Psoas muscle (tissue), 8 donors: ENCODE measurements around the gene B3GALT4. TPM values are rescaled to one million over a fixed set of nuclear protein-coding genes. Genes with fewer than 3 reads are reported as not detected.

Experiments
- ATAC-seq, 4 donors: fragments of 200-7000 bp; cut with Tn5 transposase; one replicate each; pipeline ENCODE4 v1.9.1; 2020; ENCODE audit warnings: moderate library complexity in 3 of 4, mild to moderate bottlenecking in 2 of 4
- DNase-seq, 2 donors: peaks; one replicate each; pipeline ENCODE4 v3.0.0-alpha.2; 2020
- H3K27ac ChIP-seq: fragments of 200-600 bp; one replicate; pipeline ENCODE4 v1.8.0; 2022
- H3K27me3 ChIP-seq, 3 donors: fragments of 200-600 bp in 1 of 3; one replicate each; pipeline versions ENCODE4 v1.6.1 to v1.8.0; 2013 to 2022; ENCODE audit warnings: low read length in 2 of 3, mild to moderate bottlenecking in 2 of 3, moderate library complexity in 1 of 3; ENCODE audit not compliant: insufficient read depth in 3 of 3
- H3K36me3 ChIP-seq, 2 donors: fragments of 200-600 bp in 1 of 2; one replicate each; pipeline versions ENCODE4 v1.6.1 to v1.8.0; 2013 to 2022; ENCODE audit warnings: low read depth in 1 of 2, mild to moderate bottlenecking in 1 of 2, moderate library complexity in 1 of 2; ENCODE audit not compliant: insufficient read depth in 1 of 2
- H3K4me1 ChIP-seq: fragments of 200-600 bp; one replicate; pipeline ENCODE4 v1.8.0; 2022
- H3K4me3 ChIP-seq: fragments of 200-600 bp; one replicate; pipeline ENCODE4 v1.8.0; 2022; ENCODE audit warnings: mild to moderate bottlenecking
- H3K9me3 ChIP-seq: fragments of 200-600 bp; one replicate; pipeline ENCODE4 v1.8.0; 2022
- CTCF ChIP-seq: fragments of 200-600 bp; IDR thresholded peaks from one replicate; pipeline ENCODE4 v1.8.0; 2022; ENCODE audit warnings: antibody characterized with exemption
- WGBS, 3 donors: extraction: QIAGEN DNeasy Blood & Tissue Kit; methylation state at CpG; one replicate each; pipeline versions ENCODE4 v1.1.6 to v1.1.7; 2013; 5-methylcytosine and 5-hydroxymethylcytosine counted together
- intact Hi-C, 2 donors: fragments of 100-400 bp; cut with DNase I; formaldehyde crosslinking; loops; one replicate each; pipeline versions ENCODE4 v1.11.0 to v1.14.2; 2022
- long read RNA-seq, 2 donors: library from polyadenylated mRNA; unstranded; transcript quantifications; one replicate each; pipeline ENCODE4 v2.0.0, GENCODE V29; 2021
- polyA plus RNA-seq, 3 donors: library from polyadenylated mRNA; stranded (reverse); fragments of 200-250 nt; gene quantifications; one replicate each; pipeline ENCODE4 v1.2.3, GENCODE V29; 2013
- total RNA-seq, 4 donors: library from RNA; stranded (reverse); fragmentation: NEBNext Ultra II Directional in 2 of 4; extraction: Animal tissue kit (Norgen Biotek cat#: 25700) in 2 of 4; gene quantifications; one replicate each; pipeline versions ENCODE4 v1.2.1 to v1.2.4, GENCODE V29; 2021 to 2023
- donor health status: healthy with polysubstance abuse.
- donor health status: DM: no; HTN: no; CAD: no; lungs with moderate emphysema.
- donor health status: Bipolar disorder and iron deficiency.
- donor health status: healthy.
- donor health status: DM: yes; HTN: yes; CAD: no.
- donor health status: DM: no; HTN: no; CAD: no.
- donor health status: DM: no; HTN: no; CAD: no.
- donor health status: DM: yes; HTN: yes; CAD: no.

Gene B3GALT4
- total RNA-seq, result 1 to 10 TPM; 1.3 to 3.6 (median 1.7) TPM
- 1 to 10 TPM; 1.7 to 3.0 (median 1.8) TPM for polyA plus RNA-seq
- long read RNA-seq, donor 1, result 0 reads
- long read RNA-seq, donor 2, partial matches to known transcripts, result 0 of 5 reads
- long read RNA-seq, donor 2, other reads (novel, unspliced or antisense), result 1 of 5 reads

GRCh38 chr6:33276864-33277662 is at the start of gene B3GALT4:
Gene B3GALT4, plus strand, starts transcription at chr6:33277123. Its CDS starts 297 bp downstream, at chr6:33277420.
- Histone ChIP-seq H3K36me3 (peaks cover 6 to 76% of the 10 kb centered on the region in 2 donors), H3K4me3 (peak within 1 kb of the TSS; percentile 68), H3K9me3 (no peaks in the 10 kb centered on the region), H3K4me1 (peaks cover 39% of the 10 kb centered on the region), H3K27ac (peak within 1 kb of the TSS; percentile 78), H3K27me3 (no peaks in the 10 kb centered on the region)
- peak; percentile 49 for TF ChIP-seq CTCF
- peak; percentile 80 to 85 for DNase-seq
- WGBS, 3 donors, result 11 to 13% (median 11%) methylated on average over 62 to 80 of the region's 80 CpGs
- intact Hi-C loops, result loop anchor here in 1 of 2 donors (5.0 to 10.0 kb wide), 2 partner anchors 35 to 128 kb away; partner anchors contain the start of gene TAPBP
- peak; percentile 49 to 78 (median 67) for ATAC-seq

GRCh38 chr6:33235221-33235634 is 41.7 kb upstream of the B3GALT4 start:
- ATAC-seq, result no peak
- Histone ChIP-seq H3K9me3 (no peaks in the 10 kb centered on the region), H3K4me1 (no peaks in the 10 kb centered on the region), H3K27ac (no peak overlapping the region), H3K27me3 (peaks cover 0 to 16% (median 4%) of the 10 kb centered on the region in 3 donors), H3K36me3 (no peaks in the 10 kb centered on the region), H3K4me3 (no peak overlapping the region)
- intact Hi-C loops, result loop anchor here in 1 of 2 donors (5.0 kb wide), 1 partner anchor 68 kb away; no protein-coding TSS in a partner anchor
- WGBS, 3 donors, result 7 to 8% (median 8%) methylated on average over 6 of the region's 6 CpGs
- no peak for DNase-seq
- TF ChIP-seq CTCF, result no peak

DNA sequence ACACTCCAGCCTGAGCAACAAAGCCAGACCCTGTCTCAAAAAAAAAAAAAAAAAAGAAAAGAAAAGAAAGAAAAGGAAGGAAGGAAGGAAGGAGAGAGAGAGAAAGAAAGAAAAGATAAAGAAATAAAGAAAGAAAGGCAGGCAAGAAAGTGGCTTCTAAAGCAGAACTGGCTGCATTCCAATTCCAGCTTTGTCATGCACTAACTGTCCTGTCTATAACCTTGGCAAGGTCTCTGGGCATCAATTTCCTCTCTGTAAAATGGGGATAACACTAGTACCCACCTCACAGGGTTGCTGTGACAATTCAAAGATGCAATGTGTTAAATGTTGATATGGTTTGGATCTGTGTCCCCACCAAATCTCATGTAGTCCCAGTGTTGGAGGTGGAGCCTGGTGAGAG is 40.6 kb upstream of the B3GALT4 start:
- peaks cover 0 to 16% (median 4%) of the 10 kb centered on the region in 3 donors for H3K27me3 ChIP-seq
- no peak for TF ChIP-seq CTCF
- H3K27ac ChIP-seq, result no peak overlapping the region
- intact Hi-C loops, result loop anchor here in 1 of 2 donors (5.0 kb wide), 1 partner anchor 69 kb away; no protein-coding TSS in a partner anchor
- H3K4me1 ChIP-seq, result no peaks in the 10 kb centered on the region
- H3K36me3 ChIP-seq, result no peaks in the 10 kb centered on the region
- no peak for ATAC-seq
- no peaks in the 10 kb centered on the region for H3K9me3 ChIP-seq
- DNase-seq, result no peak
- H3K4me3 ChIP-seq, result no peak overlapping the region

DNA sequence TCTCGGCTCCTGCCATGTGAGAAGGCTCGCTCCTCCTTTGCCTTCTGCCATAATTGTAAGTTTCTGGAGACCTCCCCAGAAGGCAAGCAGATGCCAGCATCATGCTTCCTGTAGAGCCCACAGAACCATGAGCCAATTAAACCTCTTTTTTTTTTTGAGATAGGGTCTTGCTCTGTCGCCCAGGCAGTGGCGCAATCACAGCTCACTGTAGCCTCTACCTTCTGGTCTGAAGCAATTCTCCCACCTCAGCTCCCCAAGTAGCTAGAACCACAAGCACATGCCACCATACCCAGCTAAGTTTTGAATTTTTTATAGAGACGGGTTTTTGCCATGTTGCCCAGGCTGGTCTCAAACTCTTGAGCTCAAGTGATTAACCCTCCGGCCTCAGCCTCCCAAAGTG is 40.1 kb upstream of the B3GALT4 start:
- no peaks in the 10 kb centered on the region for H3K4me1 ChIP-seq
- H3K27me3 ChIP-seq, result peaks cover 0 to 16% (median 4%) of the 10 kb centered on the region in 3 donors
- no peak for ATAC-seq
- H3K4me3 ChIP-seq, result no peak overlapping the region
- intact Hi-C loops, result loop anchor here in 1 of 2 donors (5.0 kb wide), 1 partner anchor 70 kb away; no protein-coding TSS in a partner anchor
- DNase-seq, result no peak
- no peaks in the 10 kb centered on the region for H3K36me3 ChIP-seq
- H3K27ac ChIP-seq, result no peak overlapping the region
- 82 to 86% (median 83%) methylated on average over 6 of the region's 6 CpGs for WGBS, 3 donors
- H3K9me3 ChIP-seq, result no peaks in the 10 kb centered on the region
- TF ChIP-seq CTCF, result no peak
